Fibroblast of lung (primary cell): Measurements from ENCODE around the gene WDR27.

Source experiments
- EZH2 ChIP-seq: IDR thresholded peaks from 2 replicates; pipeline ENCODE4 v1.5.1; 2012; ENCODE audit warnings: low read length, control low read depth, mild to moderate bottlenecking; ENCODE audit errors: missing control alignments
- TF ChIP-seq, protein P1 (sequence below), 2 donors: IDR thresholded peaks in 1 of 2; conservative IDR thresholded peaks in 1 of 2; 1 replicate in 1 of 2; 2 replicates in 1 of 2; pipeline ENCODE4 v1.5.1; 2011 to 2012; ENCODE audit warnings: low read length in 2 of 2, control low read depth in 1 of 2, inconsistent platforms in 1 of 2, low read depth in 1 of 2, mild to moderate bottlenecking in 1 of 2

DNA sequence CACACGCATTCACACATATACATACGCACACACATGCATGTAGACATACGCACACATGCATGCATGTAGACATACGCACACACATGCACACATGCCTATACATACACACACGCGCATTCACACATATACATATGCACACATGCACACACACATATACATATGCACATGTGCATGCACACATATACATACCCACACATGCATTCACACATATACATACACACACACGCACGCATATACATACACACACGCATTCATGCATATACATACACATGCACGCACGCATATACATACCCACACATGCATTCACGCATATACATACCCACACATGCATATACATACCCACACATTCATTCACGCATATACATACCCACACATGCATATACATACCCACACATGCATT lies 80.5 kb downstream of the WDR27 start:
- TF ChIP-seq, protein P1, sequence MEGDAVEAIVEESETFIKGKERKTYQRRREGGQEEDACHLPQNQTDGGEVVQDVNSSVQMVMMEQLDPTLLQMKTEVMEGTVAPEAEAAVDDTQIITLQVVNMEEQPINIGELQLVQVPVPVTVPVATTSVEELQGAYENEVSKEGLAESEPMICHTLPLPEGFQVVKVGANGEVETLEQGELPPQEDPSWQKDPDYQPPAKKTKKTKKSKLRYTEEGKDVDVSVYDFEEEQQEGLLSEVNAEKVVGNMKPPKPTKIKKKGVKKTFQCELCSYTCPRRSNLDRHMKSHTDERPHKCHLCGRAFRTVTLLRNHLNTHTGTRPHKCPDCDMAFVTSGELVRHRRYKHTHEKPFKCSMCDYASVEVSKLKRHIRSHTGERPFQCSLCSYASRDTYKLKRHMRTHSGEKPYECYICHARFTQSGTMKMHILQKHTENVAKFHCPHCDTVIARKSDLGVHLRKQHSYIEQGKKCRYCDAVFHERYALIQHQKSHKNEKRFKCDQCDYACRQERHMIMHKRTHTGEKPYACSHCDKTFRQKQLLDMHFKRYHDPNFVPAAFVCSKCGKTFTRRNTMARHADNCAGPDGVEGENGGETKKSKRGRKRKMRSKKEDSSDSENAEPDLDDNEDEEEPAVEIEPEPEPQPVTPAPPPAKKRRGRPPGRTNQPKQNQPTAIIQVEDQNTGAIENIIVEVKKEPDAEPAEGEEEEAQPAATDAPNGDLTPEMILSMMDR (conservative IDR thresholded peaks at IDR 0.05 in 1 of 2, IDR thresholded peaks at IDR 0.05 in 1 of 2; ENCODE audit: low read depth in 1 of 2, low read length in 2 of 2), result no peak
- no peak for TF ChIP-seq EZH2
